Liver (tissue), 9 donors: ENCODE results near the gene BCL2L11. TPM values are rescaled to one million over a fixed set of nuclear protein-coding genes. Genes with fewer than 3 reads are reported as not detected.

ENCODE experiments used
- DNase-seq: peaks from one replicate; pipeline ENCODE4 v3.0.0-alpha.2; 2017; ENCODE audit warnings: low spot score
- H3K27ac ChIP-seq, 2 donors: one replicate each; pipeline ENCODE4 v1.7.0; 2013; ENCODE audit warnings: inconsistent platforms in 2 of 2, low read length in 2 of 2, control low read depth in 1 of 2, low read depth in 1 of 2, mild to moderate bottlenecking in 1 of 2
- H3K27me3 ChIP-seq, 4 donors: one replicate each; pipeline versions ENCODE4 v1.6.1 to v1.7.0; 2013; ENCODE audit warnings: low read length in 3 of 4, inconsistent platforms in 1 of 4, mild to moderate bottlenecking in 1 of 4, moderate library complexity in 1 of 4; ENCODE audit not compliant: control insufficient read depth in 4 of 4, insufficient read depth in 4 of 4
- H3K36me3 ChIP-seq, 4 donors: one replicate each; pipeline versions ENCODE4 v1.6.1 to v1.7.0; 2013; ENCODE audit warnings: low read length in 3 of 4, mild to moderate bottlenecking in 3 of 4, low read depth in 1 of 4, moderate library complexity in 1 of 4; ENCODE audit not compliant: control insufficient read depth in 4 of 4, insufficient read depth in 3 of 4
- H3K4me1 ChIP-seq, 4 donors: one replicate each; pipeline versions ENCODE4 v1.6.1 to v1.7.0; 2013; ENCODE audit warnings: low read length in 3 of 4, mild to moderate bottlenecking in 3 of 4, moderate library complexity in 1 of 4; ENCODE audit not compliant: control insufficient read depth in 4 of 4, insufficient read depth in 4 of 4
- H3K4me3 ChIP-seq, 3 donors: one replicate each; pipeline versions ENCODE4 v1.6.1 to v1.7.0; 2013; ENCODE audit warnings: low read length in 3 of 3, control low read depth in 1 of 3, low read depth in 1 of 3, mild to moderate bottlenecking in 1 of 3
- H3K9ac ChIP-seq, 2 donors: one replicate each; pipeline ENCODE4 v1.7.0; 2013; ENCODE audit warnings: low read length in 2 of 2, mild to moderate bottlenecking in 2 of 2, moderate library complexity in 2 of 2, control low read depth in 1 of 2, low read depth in 1 of 2
- H3K9me3 ChIP-seq, 4 donors: one replicate each; pipeline versions ENCODE4 v1.6.1 to v1.7.0; 2013; ENCODE audit warnings: low read length in 3 of 4; ENCODE audit not compliant: control insufficient read depth in 4 of 4
- ATF3 ChIP-seq: IDR thresholded peaks from 2 replicates; pipeline ENCODE4 v1.6.1; 2016; ENCODE audit warnings: antibody characterized with exemption
- EGR1 ChIP-seq, 2 donors: IDR thresholded peaks; 2 replicates each; pipeline ENCODE4 v1.6.1; 2016 to 2018; ENCODE audit warnings: antibody characterized with exemption in 2 of 2, low read depth in 2 of 2
- FOXA1 ChIP-seq: IDR thresholded peaks from 2 replicates; pipeline ENCODE4 v1.6.1; 2016; ENCODE audit warnings: antibody characterized with exemption
- FOXA2 ChIP-seq: IDR thresholded peaks from 2 replicates; pipeline ENCODE4 v1.6.1; 2016; ENCODE audit warnings: antibody characterized with exemption
- GABPA ChIP-seq, 2 donors: IDR thresholded peaks in 1 of 2; conservative IDR thresholded peaks in 1 of 2; 2 replicates each; pipeline ENCODE4 v1.6.1; 2016; ENCODE audit warnings: antibody characterized with exemption in 2 of 2, mild to moderate bottlenecking in 1 of 2, moderate library complexity in 1 of 2
- HNF4A ChIP-seq, 2 donors: conservative IDR thresholded peaks; 2 replicates each; pipeline ENCODE4 v1.6.1; 2016; ENCODE audit warnings: antibody characterized with exemption in 2 of 2, mild to moderate bottlenecking in 2 of 2
- HNF4G ChIP-seq: IDR thresholded peaks from 2 replicates; pipeline ENCODE4 v1.6.1; 2016; ENCODE audit warnings: antibody characterized with exemption
- JUND ChIP-seq, 2 donors: IDR thresholded peaks; 2 replicates each; pipeline ENCODE4 v1.6.1; 2016; ENCODE audit warnings: antibody characterized with exemption in 2 of 2
- NR2F2 ChIP-seq: IDR thresholded peaks from 2 replicates; pipeline ENCODE4 v1.6.1; 2016; ENCODE audit warnings: antibody characterized with exemption
- RAD21 ChIP-seq, 2 donors: IDR thresholded peaks; 2 replicates each; pipeline ENCODE4 v1.6.1; 2016; ENCODE audit warnings: antibody characterized with exemption in 2 of 2, mild to moderate bottlenecking in 2 of 2
- RXRA ChIP-seq, 2 donors: IDR thresholded peaks; 2 replicates each; pipeline ENCODE4 v1.6.1; 2017 to 2018; ENCODE audit warnings: antibody characterized with exemption in 2 of 2, mild to moderate bottlenecking in 1 of 2
- SP1 ChIP-seq: IDR thresholded peaks from 2 replicates; pipeline ENCODE4 v1.6.1; 2018; ENCODE audit warnings: antibody characterized with exemption, mild to moderate bottlenecking
- TAF1 ChIP-seq: conservative IDR thresholded peaks from 2 replicates; pipeline ENCODE4 v1.6.1; 2016; ENCODE audit warnings: antibody characterized with exemption, mild to moderate bottlenecking
- YY1 ChIP-seq: IDR thresholded peaks from 2 replicates; pipeline ENCODE4 v1.6.1; 2016; ENCODE audit warnings: antibody characterized with exemption, mild to moderate bottlenecking
- WGBS: extraction: QIAGEN DNeasy Blood & Tissue Kit; methylation state at CpG from one replicate; pipeline ENCODE4 v1.1.7; 2013; 5-methylcytosine and 5-hydroxymethylcytosine counted together
- polyA plus RNA-seq, 2 donors: library from polyadenylated mRNA; stranded (reverse) in 1 of 2; unstranded in 1 of 2; fragments of 200-250 nt in 1 of 2; fragments of >200 nt in 1 of 2; fragmentation: Nextera tagmentation in 1 of 2; extraction: Ambion mirVana in 1 of 2; gene quantifications; one replicate each; pipeline versions ENCODE4 v1.2.1 to v1.2.3, GENCODE V29; 2013 to 2015
- total RNA-seq, 2 donors: library from RNA; depleted of rRNA; stranded (reverse); fragments of >200 nt; gene quantifications; one replicate each; pipeline ENCODE4 v1.2.3, GENCODE V29; 2014
- TF ChIP-seq, protein P1 (sequence below): IDR thresholded peaks from 2 replicates; pipeline ENCODE4 v1.6.1; 2016; ENCODE audit warnings: antibody characterized with exemption
- TF ChIP-seq, protein P2 (sequence below): IDR thresholded peaks from 2 replicates; pipeline ENCODE4 v1.6.1; 2016; ENCODE audit warnings: antibody characterized with exemption
- TF ChIP-seq, protein P3 (sequence below): fragments of 150-350 bp; IDR thresholded peaks from 2 replicates; pipeline ENCODE4 v1.5.1; 2017; ENCODE audit warnings: improper control_type of control experiment, low read depth, low read length; ENCODE audit not compliant: missing input control
- TF ChIP-seq, protein P4 (sequence below): IDR thresholded peaks from 2 replicates; pipeline ENCODE4 v1.6.1; 2016; ENCODE audit warnings: antibody characterized with exemption, mild to moderate bottlenecking
- donor health status: healthy.
- donor health status: healthy.
- donor health status: healthy.
- donor health status: healthy.
- donor health status: healthy.

BCL2L11 gene
- total and polyA plus RNA-seq, 4 donors: 5.0 to 19.5 (median 12.2) TPM

DNA sequence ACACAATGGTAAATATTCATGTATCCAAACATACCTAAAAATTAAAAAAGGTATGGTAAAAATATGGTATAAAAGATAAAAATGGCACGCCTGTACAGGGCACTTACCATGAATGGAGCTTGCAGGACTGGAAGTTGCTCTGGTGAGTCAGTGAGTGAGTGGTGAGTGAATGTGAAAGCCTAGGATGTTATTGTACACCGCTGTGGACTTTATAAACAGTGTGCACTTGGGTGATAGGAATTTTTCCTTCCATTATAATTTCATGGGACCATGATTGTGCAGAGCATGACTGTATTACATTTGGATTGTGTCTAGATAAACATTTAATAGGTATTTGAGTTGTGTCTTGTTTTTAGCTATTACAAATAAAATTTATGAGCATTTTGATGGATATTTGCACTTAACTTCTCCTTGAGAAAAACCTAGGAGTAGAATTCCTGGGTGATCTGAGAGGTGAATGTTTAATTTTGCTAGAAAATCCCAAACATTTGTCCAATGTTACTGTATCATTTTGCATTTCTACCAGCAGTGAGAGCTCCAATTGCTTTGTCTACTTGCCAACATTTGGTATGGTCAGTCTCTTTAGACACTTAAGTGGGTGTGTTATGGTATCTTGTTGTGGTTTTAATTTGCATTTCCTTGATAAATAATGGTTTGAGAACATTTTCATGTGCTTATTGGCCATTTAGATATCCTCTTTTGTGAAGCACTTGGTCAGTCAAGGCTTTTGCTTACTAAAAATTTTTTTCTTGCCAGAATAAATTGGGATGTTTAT is 81.7 kb downstream of the BCL2L11 start (continued):
- no peak for TF ChIP-seq GABPA (IDR thresholded peaks at IDR 0.05 in 1 of 2, conservative IDR thresholded peaks at IDR 0.05 in 1 of 2)
- TF ChIP-seq, protein P1, sequence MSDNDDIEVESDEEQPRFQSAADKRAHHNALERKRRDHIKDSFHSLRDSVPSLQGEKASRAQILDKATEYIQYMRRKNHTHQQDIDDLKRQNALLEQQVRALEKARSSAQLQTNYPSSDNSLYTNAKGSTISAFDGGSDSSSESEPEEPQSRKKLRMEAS: no peak

DNA sequence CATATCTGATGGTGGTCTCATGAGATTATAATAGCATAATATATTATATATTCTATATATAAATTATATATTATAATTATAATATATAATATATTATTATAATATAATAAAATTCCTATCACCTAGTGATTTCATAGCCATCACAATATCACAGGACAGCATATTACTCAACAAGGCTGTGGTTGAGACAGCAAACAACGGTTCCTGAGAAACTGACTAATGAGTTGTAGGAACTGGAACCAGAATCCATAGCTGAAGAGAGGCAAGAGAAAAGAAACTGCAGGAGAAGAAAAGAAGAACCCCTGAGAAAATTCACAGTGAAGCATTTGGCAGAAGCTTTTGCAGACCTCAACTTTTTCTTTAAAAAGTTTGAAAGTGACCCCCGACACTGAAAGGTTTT is 84.0 kb downstream of the BCL2L11 start:
- H3K27me3 ChIP-seq: no peaks in the 10 kb centered on the region
- 88% methylated on average over 2 of the region's 2 CpGs for WGBS
- no peak overlapping the region for H3K4me3 ChIP-seq
- H3K9ac ChIP-seq: no peak overlapping the region
- H3K4me1 ChIP-seq: no peaks in the 10 kb centered on the region
- H3K9me3 ChIP-seq: no peaks in the 10 kb centered on the region
- H3K27ac ChIP-seq: no peak overlapping the region
- TF ChIP-seq, protein P2, sequence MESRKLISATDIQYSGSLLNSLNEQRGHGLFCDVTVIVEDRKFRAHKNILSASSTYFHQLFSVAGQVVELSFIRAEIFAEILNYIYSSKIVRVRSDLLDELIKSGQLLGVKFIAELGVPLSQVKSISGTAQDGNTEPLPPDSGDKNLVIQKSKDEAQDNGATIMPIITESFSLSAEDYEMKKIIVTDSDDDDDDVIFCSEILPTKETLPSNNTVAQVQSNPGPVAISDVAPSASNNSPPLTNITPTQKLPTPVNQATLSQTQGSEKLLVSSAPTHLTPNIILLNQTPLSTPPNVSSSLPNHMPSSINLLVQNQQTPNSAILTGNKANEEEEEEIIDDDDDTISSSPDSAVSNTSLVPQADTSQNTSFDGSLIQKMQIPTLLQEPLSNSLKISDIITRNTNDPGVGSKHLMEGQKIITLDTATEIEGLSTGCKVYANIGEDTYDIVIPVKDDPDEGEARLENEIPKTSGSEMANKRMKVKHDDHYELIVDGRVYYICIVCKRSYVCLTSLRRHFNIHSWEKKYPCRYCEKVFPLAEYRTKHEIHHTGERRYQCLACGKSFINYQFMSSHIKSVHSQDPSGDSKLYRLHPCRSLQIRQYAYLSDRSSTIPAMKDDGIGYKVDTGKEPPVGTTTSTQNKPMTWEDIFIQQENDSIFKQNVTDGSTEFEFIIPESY: no peak
- no peak for TF ChIP-seq RXRA (IDR thresholded peaks at IDR 0.05)
- TF ChIP-seq TAF1: no peak
- TF ChIP-seq HNF4A (conservative IDR thresholded peaks at IDR 0.05): no peak
- TF ChIP-seq FOXA2: no peak
- TF ChIP-seq, protein P3, sequence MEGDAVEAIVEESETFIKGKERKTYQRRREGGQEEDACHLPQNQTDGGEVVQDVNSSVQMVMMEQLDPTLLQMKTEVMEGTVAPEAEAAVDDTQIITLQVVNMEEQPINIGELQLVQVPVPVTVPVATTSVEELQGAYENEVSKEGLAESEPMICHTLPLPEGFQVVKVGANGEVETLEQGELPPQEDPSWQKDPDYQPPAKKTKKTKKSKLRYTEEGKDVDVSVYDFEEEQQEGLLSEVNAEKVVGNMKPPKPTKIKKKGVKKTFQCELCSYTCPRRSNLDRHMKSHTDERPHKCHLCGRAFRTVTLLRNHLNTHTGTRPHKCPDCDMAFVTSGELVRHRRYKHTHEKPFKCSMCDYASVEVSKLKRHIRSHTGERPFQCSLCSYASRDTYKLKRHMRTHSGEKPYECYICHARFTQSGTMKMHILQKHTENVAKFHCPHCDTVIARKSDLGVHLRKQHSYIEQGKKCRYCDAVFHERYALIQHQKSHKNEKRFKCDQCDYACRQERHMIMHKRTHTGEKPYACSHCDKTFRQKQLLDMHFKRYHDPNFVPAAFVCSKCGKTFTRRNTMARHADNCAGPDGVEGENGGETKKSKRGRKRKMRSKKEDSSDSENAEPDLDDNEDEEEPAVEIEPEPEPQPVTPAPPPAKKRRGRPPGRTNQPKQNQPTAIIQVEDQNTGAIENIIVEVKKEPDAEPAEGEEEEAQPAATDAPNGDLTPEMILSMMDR: no peak
- no peak for TF ChIP-seq EGR1 (IDR thresholded peaks at IDR 0.05; ENCODE audit: low read depth in 2 of 2)
- no peak for TF ChIP-seq FOXA1
- TF ChIP-seq, protein P1: no peak
- no peak for TF ChIP-seq RAD21 (IDR thresholded peaks at IDR 0.05)
- TF ChIP-seq YY1: no peak
- no peak for TF ChIP-seq GABPA (IDR thresholded peaks at IDR 0.05 in 1 of 2, conservative IDR thresholded peaks at IDR 0.05 in 1 of 2)
- no peaks in the 10 kb centered on the region for H3K36me3 ChIP-seq
- no peak for DNase-seq

- H3K9ac ChIP-seq: no peak overlapping the region
- no peaks in the 10 kb centered on the region for H3K36me3 ChIP-seq
- no peak overlapping the region for H3K4me3 ChIP-seq
- 60% methylated on average over 2 of the region's 2 CpGs for WGBS
- H3K4me1 ChIP-seq: no peaks in the 10 kb centered on the region
- no peak overlapping the region for H3K27ac ChIP-seq
- DNase-seq: no peak
- no peaks in the 10 kb centered on the region for H3K27me3 ChIP-seq
- H3K9me3 ChIP-seq: no peaks in the 10 kb centered on the region
- TF ChIP-seq JUND (IDR thresholded peaks at IDR 0.05): no peak
- no peak for TF ChIP-seq HNF4A (conservative IDR thresholded peaks at IDR 0.05)
- TF ChIP-seq, protein P4, sequence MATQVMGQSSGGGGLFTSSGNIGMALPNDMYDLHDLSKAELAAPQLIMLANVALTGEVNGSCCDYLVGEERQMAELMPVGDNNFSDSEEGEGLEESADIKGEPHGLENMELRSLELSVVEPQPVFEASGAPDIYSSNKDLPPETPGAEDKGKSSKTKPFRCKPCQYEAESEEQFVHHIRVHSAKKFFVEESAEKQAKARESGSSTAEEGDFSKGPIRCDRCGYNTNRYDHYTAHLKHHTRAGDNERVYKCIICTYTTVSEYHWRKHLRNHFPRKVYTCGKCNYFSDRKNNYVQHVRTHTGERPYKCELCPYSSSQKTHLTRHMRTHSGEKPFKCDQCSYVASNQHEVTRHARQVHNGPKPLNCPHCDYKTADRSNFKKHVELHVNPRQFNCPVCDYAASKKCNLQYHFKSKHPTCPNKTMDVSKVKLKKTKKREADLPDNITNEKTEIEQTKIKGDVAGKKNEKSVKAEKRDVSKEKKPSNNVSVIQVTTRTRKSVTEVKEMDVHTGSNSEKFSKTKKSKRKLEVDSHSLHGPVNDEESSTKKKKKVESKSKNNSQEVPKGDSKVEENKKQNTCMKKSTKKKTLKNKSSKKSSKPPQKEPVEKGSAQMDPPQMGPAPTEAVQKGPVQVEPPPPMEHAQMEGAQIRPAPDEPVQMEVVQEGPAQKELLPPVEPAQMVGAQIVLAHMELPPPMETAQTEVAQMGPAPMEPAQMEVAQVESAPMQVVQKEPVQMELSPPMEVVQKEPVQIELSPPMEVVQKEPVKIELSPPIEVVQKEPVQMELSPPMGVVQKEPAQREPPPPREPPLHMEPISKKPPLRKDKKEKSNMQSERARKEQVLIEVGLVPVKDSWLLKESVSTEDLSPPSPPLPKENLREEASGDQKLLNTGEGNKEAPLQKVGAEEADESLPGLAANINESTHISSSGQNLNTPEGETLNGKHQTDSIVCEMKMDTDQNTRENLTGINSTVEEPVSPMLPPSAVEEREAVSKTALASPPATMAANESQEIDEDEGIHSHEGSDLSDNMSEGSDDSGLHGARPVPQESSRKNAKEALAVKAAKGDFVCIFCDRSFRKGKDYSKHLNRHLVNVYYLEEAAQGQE: no peak
- TF ChIP-seq GABPA (IDR thresholded peaks at IDR 0.05 in 1 of 2, conservative IDR thresholded peaks at IDR 0.05 in 1 of 2): no peak
- TF ChIP-seq, protein P2: no peak
- no peak for TF ChIP-seq RAD21 (IDR thresholded peaks at IDR 0.05)
- TF ChIP-seq NR2F2: no peak
- no peak for TF ChIP-seq RXRA (IDR thresholded peaks at IDR 0.05)
- no peak for TF ChIP-seq SP1
- TF ChIP-seq EGR1 (IDR thresholded peaks at IDR 0.05; ENCODE audit: low read depth in 2 of 2): no peak
- no peak for TF ChIP-seq HNF4G
- TF ChIP-seq, protein P1: no peak
- no peak for TF ChIP-seq YY1
- no peak for TF ChIP-seq FOXA1
- no peak for TF ChIP-seq ATF3
Observed at GRCh38 chr2:111205774-111206173, 85.1 kb downstream of the BCL2L11 start.
